Heart right ventricle (tissue), 16 donors: ENCODE results near the gene PLD1. TPM values are rescaled to one million over a fixed set of nuclear protein-coding genes. Genes with fewer than 3 reads are reported as not detected.

Experiments
- ATAC-seq, 8 donors: fragments of 200-7000 bp; cut with Tn5 transposase; one replicate each; pipeline ENCODE4 v1.9.1; 2020; ENCODE audit warnings: mild to moderate bottlenecking in 8 of 8, moderate library complexity in 8 of 8, moderate number of reproducible peaks in 1 of 8
- DNase-seq, 2 donors: peaks; one replicate each; pipeline ENCODE4 v3.0.0-alpha.2; 2020
- H3K27ac ChIP-seq, 10 donors: fragments of 200-600 bp; sonication (generic) in 2 of 10; one replicate each; pipeline versions ENCODE4 v1.5.0 to v1.8.0; 2020 to 2022; ENCODE audit warnings: mild to moderate bottlenecking in 3 of 10
- H3K27me3 ChIP-seq, 7 donors: fragments of 200-600 bp; one replicate each; pipeline ENCODE4 v1.8.0; 2021 to 2022; ENCODE audit warnings: mild to moderate bottlenecking in 2 of 7
- H3K36me3 ChIP-seq, 9 donors: fragments of 200-600 bp; sonication (generic) in 1 of 9; one replicate each; pipeline versions ENCODE4 v1.5.0 to v1.8.0; 2020 to 2022; ENCODE audit warnings: mild to moderate bottlenecking in 2 of 9
- H3K4me1 ChIP-seq, 9 donors: fragments of 200-600 bp; sonication (generic) in 1 of 9; one replicate each; pipeline versions ENCODE4 v1.5.0 to v1.8.0; 2020 to 2022; ENCODE audit warnings: mild to moderate bottlenecking in 4 of 9
- H3K4me3 ChIP-seq, 10 donors: fragments of 200-600 bp; sonication (generic) in 2 of 10; one replicate each; pipeline versions ENCODE4 v1.5.0 to v1.8.0; 2020 to 2022; ENCODE audit warnings: mild to moderate bottlenecking in 7 of 10, moderate library complexity in 2 of 10
- H3K9me3 ChIP-seq, 11 donors: fragments of 200-600 bp in 10 of 11; sonication (generic) in 2 of 11; one replicate each; pipeline versions ENCODE4 v1.5.0 to v1.8.0; 2013 to 2022; ENCODE audit warnings: mild to moderate bottlenecking in 2 of 11, control low read depth in 1 of 11, moderate library complexity in 1 of 11
- CTCF ChIP-seq, 9 donors: fragments of 200-600 bp; sonication (generic) in 2 of 9; IDR thresholded peaks; one replicate each; pipeline versions ENCODE4 v1.5.0 to v1.8.0; 2021 to 2022; ENCODE audit warnings: antibody characterized with exemption in 9 of 9, mild to moderate bottlenecking in 5 of 9, moderate library complexity in 1 of 9
- WGBS, 2 donors: extraction: QIAGEN DNeasy Blood & Tissue Kit; methylation state at CpG; one replicate each; pipeline ENCODE4 v1.1.7; 2013; ENCODE audit warnings: inconsistent platforms in 1 of 2; 5-methylcytosine and 5-hydroxymethylcytosine counted together
- intact Hi-C, 10 donors: fragments of 100-400 bp; cut with DNase I; formaldehyde crosslinking; loops; one replicate each; pipeline versions ENCODE4 v1.11.1 to v1.14.2; 2022
- polyA plus RNA-seq, 2 donors: library from polyadenylated mRNA; stranded (reverse); fragments of 200-250 nt; gene quantifications; one replicate each; pipeline ENCODE4 v1.2.3, GENCODE V29; 2013
- total RNA-seq, 10 donors: library from RNA; stranded (reverse); fragmentation: NEBNext Ultra II Directional in 3 of 10; extraction: Animal tissue kit (Norgen Biotek cat#: 25700) in 3 of 10; gene quantifications; one replicate each; pipeline versions ENCODE4 v1.2.1 to v1.2.4, GENCODE V29; 2021 to 2023
- donor health status: Arrhythmogenic right ventricular cardiomyopathy.
- donor health status: ischemic (EF 13 %, LVEDD 7.1; RV severe dilation, severe dysfunction).
- donor health status: healthy with polysubstance abuse.
- donor health status: DM: no; HTN: yes; CAD: no.
- donor health status: DM: no; HTN: no; CAD: no.
- donor health status: ischemic (EF 25% LVEDD 6.9; RV normal size, moderate dysfunction).
- donor health status: ischemic (EF 25% LVEDD 5.7; RV mildly dilated, moderate dysfunction).
- donor health status: healthy.
- donor health status: DM: yes; HTN: yes; CAD: no.
- donor health status: Ischemic cardiomyopathy.
- donor health status: ischemic (EF 35%, LVEDD 5.7; RV mildly dilated, moderate dysfunction).
- donor health status: nonischemic (EF 11% LVEDD 7.7; RV severe dilation, severe dysfunction).
- donor health status: DM: yes; HTN: yes; CAD: no.
- donor health status: PGD.
- donor health status: ischemic (EF 29% LVEDD 5.4; RV normal size, mild dysfunction).
- donor health status: nonischemic (EF 23%, LVEDD 6.1; RV moderate dilation, normal function).

The PLD1 gene
- total and polyA plus RNA-seq, 12 donors, result 10.5 to 83.3 (median 62.9) TPM

GRCh38 chr3:171691485-171691884 is 118.8 kb downstream of the PLD1 start:
- Histone ChIP-seq H3K4me1 (peaks cover 0 to 52% (median 34%) of the 10 kb centered on the region in 9 donors), H3K4me3 (no peak overlapping the region), H3K27ac (peak overlapping the region in 1 of 10 donors; percentile 61), H3K27me3 (no peaks in the 10 kb centered on the region), H3K9me3 (no peaks in the 10 kb centered on the region), H3K36me3 (peaks cover 0 to 84% (median 10%) of the 10 kb centered on the region in 9 donors)
- ATAC-seq (no peak), DNase-seq (no peak)
- intact Hi-C loops, result loop anchor here in 1 of 10 donors (10.0 kb wide), 1 partner anchor 83 kb away; no protein-coding TSS in a partner anchor
- 96 to 98% methylated on average over 1 of the region's 1 CpG for WGBS, 2 donors
- no peak for TF ChIP-seq CTCF (IDR thresholded peaks at IDR 0.05)

- no peaks in the 10 kb centered on the region for H3K9me3 ChIP-seq
- ATAC-seq (no peak), DNase-seq (no peak)
- peaks cover 0 to 41% (median 22%) of the 10 kb centered on the region in 9 donors for H3K4me1 ChIP-seq
- H3K4me3 ChIP-seq, result no peak overlapping the region
- TF ChIP-seq CTCF (IDR thresholded peaks at IDR 0.05), result no peak
- H3K27ac ChIP-seq, result peak overlapping the region in 1 of 10 donors; percentile 61
- intact Hi-C loops, result loop anchor here in 1 of 10 donors (10.0 kb wide), 1 partner anchor 85 kb away; no protein-coding TSS in a partner anchor
- peaks cover 0 to 89% (median 10%) of the 10 kb centered on the region in 9 donors for H3K36me3 ChIP-seq
- H3K27me3 ChIP-seq, result no peaks in the 10 kb centered on the region
Observed at GRCh38 chr3:171690281-171690680, 120.0 kb downstream of the PLD1 start.

DNA sequence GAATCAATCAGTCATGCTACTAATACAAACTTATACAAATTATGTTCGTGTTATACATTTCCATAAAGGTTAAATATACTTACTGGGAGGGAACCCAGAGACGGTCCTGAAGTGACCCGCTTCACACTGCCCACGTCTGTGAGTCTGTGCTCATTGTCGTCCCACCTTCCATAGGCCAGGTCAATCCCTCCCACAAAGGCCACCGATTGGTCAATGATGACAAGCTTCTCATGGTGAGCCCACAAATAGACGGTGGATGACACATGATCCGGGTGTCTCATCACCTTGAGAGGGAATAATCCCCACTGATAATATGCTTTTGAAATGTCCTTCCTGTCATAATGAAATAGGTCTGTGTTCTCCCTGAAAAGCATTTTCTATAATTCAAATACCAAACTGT is 121.7 kb downstream of the PLD1 start:
- H3K4me1 ChIP-seq, result peaks cover 0 to 32% (median 14%) of the 10 kb centered on the region in 9 donors
- H3K27ac ChIP-seq, result peak overlapping the region in 4 of 10 donors; percentile 18 to 55 (median 31)
- DNase-seq (no peak), ATAC-seq (peak in 4 of 8 donors; percentile 33 to 83 (median 62))
- H3K36me3 ChIP-seq, result peaks cover 0 to 94% (median 10%) of the 10 kb centered on the region in 9 donors
- TF ChIP-seq CTCF (IDR thresholded peaks at IDR 0.05), result no peak
- intact Hi-C loops, result no loop called here
- no peak overlapping the region for H3K4me3 ChIP-seq
- no peaks in the 10 kb centered on the region for H3K27me3 ChIP-seq
- H3K9me3 ChIP-seq, result no peaks in the 10 kb centered on the region
- WGBS, 2 donors, result 76 to 77% methylated on average over 8 of the region's 8 CpGs

DNA sequence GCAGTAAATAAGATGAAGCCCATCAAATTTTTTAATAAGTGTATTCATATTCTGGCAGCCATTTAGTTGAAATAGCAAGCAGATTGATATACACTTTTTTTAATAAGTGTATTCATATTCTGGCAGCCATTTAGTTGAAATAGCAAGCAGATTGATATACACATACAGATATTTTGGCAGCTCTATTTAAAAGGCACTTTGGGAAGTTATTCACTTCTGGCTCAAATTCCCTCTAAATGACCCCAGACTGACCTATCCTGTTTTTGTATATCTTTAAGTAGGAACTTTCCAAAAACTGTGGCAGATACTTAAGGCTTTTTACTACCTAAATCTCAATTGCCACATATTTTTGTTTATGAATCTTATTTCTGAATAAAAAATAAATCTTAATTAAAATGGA is 122.3 kb downstream of the PLD1 start:
- no peak for TF ChIP-seq CTCF (IDR thresholded peaks at IDR 0.05)
- DNase-seq, result no peak
- H3K9me3 ChIP-seq, result no peaks in the 10 kb centered on the region
- H3K36me3 ChIP-seq, result peaks cover 0 to 92% (median 7%) of the 10 kb centered on the region in 9 donors
- H3K27me3 ChIP-seq, result no peaks in the 10 kb centered on the region
- H3K27ac ChIP-seq, result peak overlapping the region in 5 of 10 donors; percentile 7 to 55 (median 20)
- peaks cover 0 to 32% (median 14%) of the 10 kb centered on the region in 9 donors for H3K4me1 ChIP-seq
- no peak overlapping the region for H3K4me3 ChIP-seq
- no peak for ATAC-seq
- intact Hi-C loops, result no loop called here
